ENCODE data around the gene EFCAB10.
"Not testable (repeated sequence)": the region's sequence is repeated elsewhere in the genome, so short reads cannot be mapped to it uniquely, and the experiment has no call there.

DNA sequence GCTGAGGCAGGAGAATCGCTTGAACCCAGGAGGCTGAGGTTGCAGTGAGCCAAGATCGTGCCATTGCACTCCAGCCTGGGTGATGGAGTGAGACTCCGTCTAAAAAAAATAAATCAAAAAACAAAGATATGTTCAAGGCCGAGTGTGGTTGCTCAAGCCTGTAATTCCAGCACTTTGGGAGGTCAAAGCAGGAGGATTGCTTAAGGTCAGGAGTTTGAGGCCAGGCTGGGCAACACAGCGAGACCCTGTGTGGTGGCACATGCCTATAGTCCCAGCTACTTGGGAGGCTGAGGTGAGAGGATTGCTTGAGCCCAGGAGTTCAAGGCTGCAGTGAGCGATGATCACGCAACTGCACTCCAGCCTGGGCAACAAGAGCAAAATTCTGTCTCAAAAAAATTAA is 60.7 kb downstream of the EFCAB10 start:
- TF ChIP-seq, protein P1, sequence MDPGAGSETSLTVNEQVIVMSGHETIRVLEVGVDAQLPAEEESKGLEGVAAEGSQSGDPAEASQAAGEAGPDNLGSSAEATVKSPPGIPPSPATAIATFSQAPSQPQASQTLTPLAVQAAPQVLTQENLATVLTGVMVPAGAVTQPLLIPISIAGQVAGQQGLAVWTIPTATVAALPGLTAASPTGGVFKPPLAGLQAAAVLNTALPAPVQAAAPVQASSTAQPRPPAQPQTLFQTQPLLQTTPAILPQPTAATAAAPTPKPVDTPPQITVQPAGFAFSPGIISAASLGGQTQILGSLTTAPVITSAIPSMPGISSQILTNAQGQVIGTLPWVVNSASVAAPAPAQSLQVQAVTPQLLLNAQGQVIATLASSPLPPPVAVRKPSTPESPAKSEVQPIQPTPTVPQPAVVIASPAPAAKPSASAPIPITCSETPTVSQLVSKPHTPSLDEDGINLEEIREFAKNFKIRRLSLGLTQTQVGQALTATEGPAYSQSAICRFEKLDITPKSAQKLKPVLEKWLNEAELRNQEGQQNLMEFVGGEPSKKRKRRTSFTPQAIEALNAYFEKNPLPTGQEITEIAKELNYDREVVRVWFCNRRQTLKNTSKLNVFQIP (CRISPR knock-in tag; IDR thresholded peaks at IDR 0.05; ENCODE audit: borderline replicate concordance, low read depth), result not testable (repeated sequence)
- TF ChIP-seq, protein P2, sequence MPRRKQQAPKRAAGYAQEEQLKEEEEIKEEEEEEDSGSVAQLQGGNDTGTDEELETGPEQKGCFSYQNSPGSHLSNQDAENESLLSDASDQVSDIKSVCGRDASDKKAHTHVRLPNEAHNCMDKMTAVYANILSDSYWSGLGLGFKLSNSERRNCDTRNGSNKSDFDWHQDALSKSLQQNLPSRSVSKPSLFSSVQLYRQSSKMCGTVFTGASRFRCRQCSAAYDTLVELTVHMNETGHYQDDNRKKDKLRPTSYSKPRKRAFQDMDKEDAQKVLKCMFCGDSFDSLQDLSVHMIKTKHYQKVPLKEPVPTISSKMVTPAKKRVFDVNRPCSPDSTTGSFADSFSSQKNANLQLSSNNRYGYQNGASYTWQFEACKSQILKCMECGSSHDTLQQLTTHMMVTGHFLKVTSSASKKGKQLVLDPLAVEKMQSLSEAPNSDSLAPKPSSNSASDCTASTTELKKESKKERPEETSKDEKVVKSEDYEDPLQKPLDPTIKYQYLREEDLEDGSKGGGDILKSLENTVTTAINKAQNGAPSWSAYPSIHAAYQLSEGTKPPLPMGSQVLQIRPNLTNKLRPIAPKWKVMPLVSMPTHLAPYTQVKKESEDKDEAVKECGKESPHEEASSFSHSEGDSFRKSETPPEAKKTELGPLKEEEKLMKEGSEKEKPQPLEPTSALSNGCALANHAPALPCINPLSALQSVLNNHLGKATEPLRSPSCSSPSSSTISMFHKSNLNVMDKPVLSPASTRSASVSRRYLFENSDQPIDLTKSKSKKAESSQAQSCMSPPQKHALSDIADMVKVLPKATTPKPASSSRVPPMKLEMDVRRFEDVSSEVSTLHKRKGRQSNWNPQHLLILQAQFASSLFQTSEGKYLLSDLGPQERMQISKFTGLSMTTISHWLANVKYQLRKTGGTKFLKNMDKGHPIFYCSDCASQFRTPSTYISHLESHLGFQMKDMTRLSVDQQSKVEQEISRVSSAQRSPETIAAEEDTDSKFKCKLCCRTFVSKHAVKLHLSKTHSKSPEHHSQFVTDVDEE (CRISPR knock-in tag; IDR thresholded peaks at IDR 0.05), result not testable (repeated sequence)
- TF ChIP-seq, protein P3, sequence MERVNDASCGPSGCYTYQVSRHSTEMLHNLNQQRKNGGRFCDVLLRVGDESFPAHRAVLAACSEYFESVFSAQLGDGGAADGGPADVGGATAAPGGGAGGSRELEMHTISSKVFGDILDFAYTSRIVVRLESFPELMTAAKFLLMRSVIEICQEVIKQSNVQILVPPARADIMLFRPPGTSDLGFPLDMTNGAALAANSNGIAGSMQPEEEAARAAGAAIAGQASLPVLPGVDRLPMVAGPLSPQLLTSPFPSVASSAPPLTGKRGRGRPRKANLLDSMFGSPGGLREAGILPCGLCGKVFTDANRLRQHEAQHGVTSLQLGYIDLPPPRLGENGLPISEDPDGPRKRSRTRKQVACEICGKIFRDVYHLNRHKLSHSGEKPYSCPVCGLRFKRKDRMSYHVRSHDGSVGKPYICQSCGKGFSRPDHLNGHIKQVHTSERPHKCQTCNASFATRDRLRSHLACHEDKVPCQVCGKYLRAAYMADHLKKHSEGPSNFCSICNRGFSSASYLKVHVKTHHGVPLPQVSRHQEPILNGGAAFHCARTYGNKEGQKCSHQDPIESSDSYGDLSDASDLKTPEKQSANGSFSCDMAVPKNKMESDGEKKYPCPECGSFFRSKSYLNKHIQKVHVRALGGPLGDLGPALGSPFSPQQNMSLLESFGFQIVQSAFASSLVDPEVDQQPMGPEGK (CRISPR knock-in tag; IDR thresholded peaks at IDR 0.05; ENCODE audit: borderline replicate concordance), result not testable (repeated sequence)
- TF ChIP-seq, protein P4, sequence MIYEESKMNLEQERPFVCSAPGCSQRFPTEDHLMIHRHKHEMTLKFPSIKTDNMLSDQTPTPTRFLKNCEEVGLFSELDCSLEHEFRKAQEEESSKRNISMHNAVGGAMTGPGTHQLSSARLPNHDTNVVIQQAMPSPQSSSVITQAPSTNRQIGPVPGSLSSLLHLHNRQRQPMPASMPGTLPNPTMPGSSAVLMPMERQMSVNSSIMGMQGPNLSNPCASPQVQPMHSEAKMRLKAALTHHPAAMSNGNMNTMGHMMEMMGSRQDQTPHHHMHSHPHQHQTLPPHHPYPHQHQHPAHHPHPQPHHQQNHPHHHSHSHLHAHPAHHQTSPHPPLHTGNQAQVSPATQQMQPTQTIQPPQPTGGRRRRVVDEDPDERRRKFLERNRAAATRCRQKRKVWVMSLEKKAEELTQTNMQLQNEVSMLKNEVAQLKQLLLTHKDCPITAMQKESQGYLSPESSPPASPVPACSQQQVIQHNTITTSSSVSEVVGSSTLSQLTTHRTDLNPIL (CRISPR knock-in tag; IDR thresholded peaks at IDR 0.05; ENCODE audit: low read depth), result not testable (repeated sequence)
- TF ChIP-seq RARB (CRISPR knock-in tag; IDR thresholded peaks at IDR 0.05), result not testable (repeated sequence)
